Naive thymus-derived CD4-positive, alpha-beta T cell (primary cell): ENCODE data around the gene MALT1. TPM values are rescaled to one million over a fixed set of nuclear protein-coding genes. Genes with fewer than 3 reads are reported as not detected.
A peak's percentile ranks its signal among the peaks of the same experiment; 100 is the strongest.

Experiments
- ATAC-seq: fragments of 150-1000 bp; cut with Tn5 transposase; 2 replicates; pipeline ENCODE4 v1.10.0; 2021; ENCODE audit warnings: mild to moderate bottlenecking, moderate library complexity
- CTCF ChIA-PET: fragments of 350-600 bp; sonication (Branson Sonifier 250); formaldehyde crosslinking; loops from one replicate; lab custom pipeline; 2021; ENCODE audit warnings: antibody characterized with exemption; lab: Charles Lee
- POLR2A ChIA-PET: fragments of 350-600 bp; sonication (Branson Sonifier 250); formaldehyde crosslinking; loops from one replicate; lab custom pipeline; 2021; ENCODE audit warnings: antibody characterized with exemption, inconsistent platforms; lab: Charles Lee
- DNase-seq, 9 donors: peaks; one replicate each; pipeline versions ENCODE4 v3.0.0 to v3.0.0-alpha.2; 2020 to 2022; ENCODE audit warnings: mixed read lengths in 1 of 9
- H3K27ac ChIP-seq: one replicate; pipeline ENCODE4 v1.7.0; 2013; ENCODE audit warnings: mild to moderate bottlenecking, low read depth, low read length, moderate library complexity
- H3K27me3 ChIP-seq, 2 donors: one replicate each; pipeline ENCODE4 v1.7.0; 2013; ENCODE audit warnings: low read length in 2 of 2, mild to moderate bottlenecking in 2 of 2, moderate library complexity in 2 of 2; ENCODE audit not compliant: control insufficient read depth in 2 of 2, insufficient read depth in 2 of 2
- H3K36me3 ChIP-seq, 3 experiments: 1 replicate in 2 of 3; 2 replicates in 1 of 3; pipeline ENCODE4 v1.7.0; 2013; ENCODE audit warnings: low read length in 3 of 3, mild to moderate bottlenecking in 3 of 3, moderate library complexity in 1 of 3; ENCODE audit not compliant: insufficient read depth in 3 of 3, control insufficient read depth in 2 of 3
- H3K4me1 ChIP-seq, 2 donors: one replicate each; pipeline ENCODE4 v1.7.0; 2013; ENCODE audit warnings: low read length in 2 of 2, mild to moderate bottlenecking in 2 of 2, moderate library complexity in 1 of 2; ENCODE audit not compliant: control insufficient read depth in 2 of 2, insufficient read depth in 2 of 2
- H3K4me3 ChIP-seq: 2 replicates; pipeline ENCODE4 v1.7.0; 2013; ENCODE audit warnings: mild to moderate bottlenecking, low read length
- H3K9me3 ChIP-seq, 3 experiments: 1 replicate in 2 of 3; 2 replicates in 1 of 3; pipeline ENCODE4 v1.7.0; 2013; ENCODE audit warnings: low read length in 3 of 3; ENCODE audit not compliant: control insufficient read depth in 2 of 3
- H3K27ac Mint-ChIP-seq, 9 donors: one replicate each; pipeline ENCODE4 v1.8.0; 2020 to 2022; ENCODE audit warnings: mixed read lengths in 9 of 9, mild to moderate bottlenecking in 8 of 9, moderate library complexity in 5 of 9, inconsistent platforms in 2 of 9
- H3K27me3 Mint-ChIP-seq, 5 donors: one replicate each; pipeline ENCODE4 v1.8.0; 2021 to 2022; ENCODE audit warnings: mixed read lengths in 5 of 5, mild to moderate bottlenecking in 1 of 5
- H3K36me3 Mint-ChIP-seq, 5 donors: one replicate each; pipeline ENCODE4 v1.8.0; 2020 to 2022; ENCODE audit warnings: mixed read lengths in 5 of 5, mild to moderate bottlenecking in 3 of 5, inconsistent platforms in 1 of 5
- H3K4me1 Mint-ChIP-seq, 7 donors: one replicate each; pipeline ENCODE4 v1.8.0; 2020 to 2022; ENCODE audit warnings: mixed read lengths in 7 of 7, mild to moderate bottlenecking in 3 of 7, inconsistent platforms in 1 of 7
- H3K4me3 Mint-ChIP-seq, 10 donors: one replicate each; pipeline ENCODE4 v1.8.0; 2020 to 2022; ENCODE audit warnings: mild to moderate bottlenecking in 10 of 10, mixed read lengths in 10 of 10, moderate library complexity in 6 of 10, inconsistent platforms in 2 of 10
- H3K9me3 Mint-ChIP-seq, 11 donors: one replicate each; pipeline ENCODE4 v1.8.0; 2020 to 2022; ENCODE audit warnings: mixed read lengths in 11 of 11, mild to moderate bottlenecking in 4 of 11, inconsistent platforms in 1 of 11, moderate library complexity in 1 of 11
- intact Hi-C, 2 donors: fragments of 100-400 bp; cut with micrococcal nuclease; formaldehyde crosslinking; loops; one replicate each; pipeline ENCODE4 v1.15.1; 2023
- polyA plus RNA-seq, 2 donors: library from polyadenylated mRNA; unstranded; fragments of 300-500 nt; fragmentation: Illumina TruSeq; gene quantifications; one replicate each; pipeline ENCODE4 v1.2.3, GENCODE V29; 2021
- total RNA-seq, 6 experiments: library from RNA in 5 of 6; stranded (reverse) in 5 of 6; gene quantifications; 1 replicate in 5 of 6; 2 replicates in 1 of 6; pipeline ENCODE4 v1.2.3 and lab custom pipeline; 2021 to 2026

The MALT1 gene
- total and polyA plus RNA-seq, 7 experiments from 2014 or later, result 43.8 to 101 (median 67.9) TPM

DNA sequence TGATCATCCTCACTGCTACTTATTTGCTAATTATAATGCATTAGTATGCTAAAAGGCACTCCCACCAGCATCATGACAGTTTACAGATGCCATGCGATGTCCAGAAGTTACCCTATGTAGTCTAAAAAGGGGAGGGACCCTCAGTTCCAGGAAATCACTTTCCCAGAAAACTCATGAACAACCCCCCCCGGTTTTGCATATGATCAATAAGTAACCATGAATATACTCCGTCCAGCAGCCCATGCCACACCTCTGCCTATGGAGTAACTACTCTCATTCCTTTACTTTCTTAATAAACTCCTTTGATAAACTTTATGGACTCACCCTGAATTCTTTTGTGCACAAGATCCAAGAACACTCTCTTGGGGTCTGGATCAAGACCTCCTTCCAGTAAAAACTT, 86.8 kb downstream of the MALT1 start:
- ChIA-PET POLR2A (no interaction called here), CTCF (interaction anchor here (1.2 kb wide), 1 partner anchor 228 kb away, joined by 4 read pairs; no protein-coding TSS in a partner anchor)
- Mint-ChIP-seq H3K27me3 (peaks cover 0 to 12% (median 0%) of the 10 kb centered on the region in 5 donors), H3K9me3 (peaks cover 0 to 2% (median 0%) of the 10 kb centered on the region in 11 donors), H3K27ac (peak overlapping the region in 4 of 9 donors; percentile 6 to 84 (median 54)), H3K36me3 (peaks cover 0 to 8% (median 0%) of the 10 kb centered on the region in 5 donors), H3K4me1 (peaks cover 28 to 73% (median 60%) of the 10 kb centered on the region in 7 donors), H3K4me3 (peak overlapping the region in 1 of 10 donors; percentile 37)
- H3K27ac ChIP-seq, result no peak overlapping the region
- no peak overlapping the region for H3K4me3 ChIP-seq
- DNase-seq, result no peak
- no peaks in the 10 kb centered on the region for H3K9me3 ChIP-seq
- no peaks in the 10 kb centered on the region for H3K27me3 ChIP-seq
- H3K36me3 ChIP-seq, result no peaks in the 10 kb centered on the region
- intact Hi-C loops, result no loop called here
- peaks cover 0 to 30% of the 10 kb centered on the region in 2 donors for H3K4me1 ChIP-seq
- ATAC-seq, result no peak

DNA sequence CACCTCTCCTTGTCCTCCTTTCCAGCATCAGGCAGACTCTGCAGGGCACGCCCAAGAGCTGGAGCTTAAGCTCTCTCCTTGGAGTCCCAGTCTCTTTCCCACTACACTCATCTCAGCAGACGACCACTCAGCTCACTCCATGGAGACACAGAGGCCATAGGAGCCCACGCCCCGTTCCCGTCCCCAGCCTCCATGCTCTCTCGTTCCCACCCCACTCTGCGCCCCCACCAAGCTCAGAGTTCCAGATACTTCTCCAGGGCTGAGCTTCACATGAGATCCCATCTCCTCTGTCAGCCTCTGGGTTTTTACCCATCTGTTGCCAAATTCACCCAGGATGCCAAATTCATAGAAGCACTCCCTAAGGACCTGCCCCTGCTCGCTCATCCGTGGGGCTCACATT, 87.3 kb downstream of the MALT1 start:
- H3K27ac ChIP-seq, result no peak overlapping the region
- no peaks in the 10 kb centered on the region for H3K36me3 ChIP-seq
- peaks cover 0 to 30% of the 10 kb centered on the region in 2 donors for H3K4me1 ChIP-seq
- no peaks in the 10 kb centered on the region for H3K9me3 ChIP-seq
- H3K27me3 ChIP-seq, result no peaks in the 10 kb centered on the region
- Mint-ChIP-seq H3K36me3 (peaks cover 0 to 8% (median 0%) of the 10 kb centered on the region in 5 donors), H3K4me3 (peak overlapping the region in 2 of 10 donors; percentile 21 to 37), H3K9me3 (peaks cover 0 to 2% (median 0%) of the 10 kb centered on the region in 11 donors), H3K27me3 (peaks cover 0 to 16% (median 0%) of the 10 kb centered on the region in 5 donors), H3K4me1 (peaks cover 28 to 77% (median 63%) of the 10 kb centered on the region in 7 donors), H3K27ac (peak overlapping the region in 7 of 9 donors; percentile 6 to 84 (median 43))
- no peak overlapping the region for H3K4me3 ChIP-seq
- DNase-seq, result no peak
- POLR2A ChIA-PET, result no interaction called here
- CTCF ChIA-PET, result interaction anchor here (1.2 kb wide), 1 partner anchor 228 kb away, joined by 4 read pairs; no protein-coding TSS in a partner anchor
- no peak for ATAC-seq
- intact Hi-C loops, result no loop called here

DNA sequence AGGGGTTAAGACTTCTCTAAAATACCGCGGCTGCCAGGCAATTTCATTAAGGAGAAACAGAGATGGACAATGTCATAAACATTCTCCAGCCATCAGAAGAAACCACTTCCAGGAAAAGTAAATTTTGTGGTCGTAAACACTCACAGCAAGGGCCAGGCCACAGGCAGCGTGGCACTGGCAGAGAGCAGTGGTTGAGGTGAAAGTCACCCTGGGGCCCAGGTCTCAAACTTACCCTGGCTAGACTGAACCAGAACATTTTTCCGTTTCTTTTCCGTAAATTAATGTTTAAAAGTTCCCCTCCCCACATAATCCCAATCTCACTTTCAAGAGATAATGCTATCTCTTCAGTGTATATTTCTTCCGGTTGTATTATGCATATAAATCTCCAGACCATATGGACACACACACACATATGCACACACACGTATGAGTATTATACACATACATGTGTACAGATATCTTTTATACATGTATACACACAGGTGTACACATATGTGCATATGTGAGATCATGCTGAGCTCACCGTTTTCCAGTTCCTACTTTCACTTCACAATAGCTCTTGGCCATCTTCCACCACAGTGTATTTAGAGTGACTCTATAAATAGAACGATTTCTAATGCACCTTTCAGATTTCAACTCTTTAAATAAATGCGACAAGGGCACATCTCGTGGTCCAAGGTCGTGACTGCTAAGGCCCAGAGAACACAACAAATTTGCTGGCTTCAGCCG, 90.1 kb downstream of the MALT1 start:
- Histone ChIP-seq H3K4me3 (no peak overlapping the region), H3K4me1 (peaks cover 6 to 15% of the 10 kb centered on the region in 2 donors), H3K9me3 (no peaks in the 10 kb centered on the region), H3K27me3 (peaks cover 0 to 6% of the 10 kb centered on the region in 2 donors), H3K27ac (no peak overlapping the region), H3K36me3 (no peaks in the 10 kb centered on the region)
- peaks cover 0 to 3% (median 0%) of the 10 kb centered on the region in 11 donors for H3K9me3 Mint-ChIP-seq
- H3K36me3 Mint-ChIP-seq, result peaks cover 0 to 3% (median 0%) of the 10 kb centered on the region in 5 donors
- ChIA-PET POLR2A (interaction anchor here (1.0 to 1.1 kb wide), 2 partner anchors 233 to 240 kb away, joined by 3 to 5 read pairs; no protein-coding TSS in a partner anchor), CTCF (interaction anchor here (0.6 to 6.9 kb wide), 3 partner anchors 227 to 232 kb away, joined by 3 to 148 read pairs (median 4); no protein-coding TSS in a partner anchor)
- peaks cover 16 to 56% (median 45%) of the 10 kb centered on the region in 7 donors for H3K4me1 Mint-ChIP-seq
- DNase-seq, result peak in 1 of 9 donors; percentile 4
- H3K27me3 Mint-ChIP-seq, result peaks cover 8 to 36% (median 17%) of the 10 kb centered on the region in 5 donors
- peak overlapping the region in 3 of 10 donors; percentile 0 to 69 (median 36) for H3K4me3 Mint-ChIP-seq
- intact Hi-C loops, result loop anchor here (5.0 to 10.0 kb wide), 4 partner anchors 44 to 437 kb away; no protein-coding TSS in a partner anchor
- H3K27ac Mint-ChIP-seq, result peak overlapping the region in 1 of 9 donors; percentile 65
- ATAC-seq, result no peak

DNA sequence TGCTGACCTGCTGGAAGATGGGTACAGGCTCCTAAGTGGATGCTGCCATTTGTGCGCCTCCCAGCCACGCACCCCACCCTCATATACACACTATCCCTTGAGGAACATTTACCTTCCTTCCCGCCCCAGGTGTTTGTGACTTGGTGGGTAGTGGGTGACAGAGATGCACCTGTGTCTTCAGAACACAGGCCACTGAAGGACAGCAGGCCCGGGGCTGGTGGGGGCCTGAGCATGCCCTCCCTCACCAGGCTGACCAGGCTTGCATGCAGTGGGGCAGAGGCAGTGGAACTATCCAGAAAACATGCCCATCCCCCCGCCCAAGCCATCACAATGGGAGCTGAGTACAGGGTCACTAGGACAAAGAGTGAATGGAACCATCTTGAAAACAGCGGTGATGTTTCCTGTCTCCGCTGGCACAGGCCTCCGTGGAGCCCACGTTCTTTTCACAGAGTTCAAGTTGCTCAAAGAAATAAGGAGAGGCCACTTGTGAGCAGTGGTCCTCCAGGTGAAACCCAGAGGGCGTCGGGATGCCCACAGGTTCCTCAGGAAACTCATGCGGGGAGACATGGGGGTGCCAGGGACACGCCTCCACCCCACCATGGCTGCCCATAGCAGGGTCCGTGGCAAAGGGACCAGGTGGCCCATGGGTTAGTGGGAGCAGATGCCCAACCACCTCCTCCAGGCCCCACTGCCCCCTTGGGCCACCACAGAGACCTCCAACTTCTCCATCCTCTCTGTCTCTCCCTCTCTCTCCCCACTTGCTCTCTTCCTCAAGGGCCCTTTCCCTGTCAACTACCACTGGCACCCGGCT, 90.9 kb downstream of the MALT1 start:
- no peak overlapping the region for H3K27ac Mint-ChIP-seq
- H3K36me3 ChIP-seq, result no peaks in the 10 kb centered on the region
- POLR2A ChIA-PET, result interaction anchor here (1.1 kb wide), 1 partner anchor 234 kb away, joined by 3 read pairs; no protein-coding TSS in a partner anchor
- intact Hi-C loops, result loop anchor here (5.0 to 10.0 kb wide), 4 partner anchors 45 to 437 kb away; no protein-coding TSS in a partner anchor
- H3K4me3 Mint-ChIP-seq, result no peak overlapping the region
- ATAC-seq, result no peak
- H3K4me3 ChIP-seq, result no peak overlapping the region
- H3K9me3 Mint-ChIP-seq, result peaks cover 0 to 3% (median 0%) of the 10 kb centered on the region in 11 donors
- no peaks in the 10 kb centered on the region for H3K9me3 ChIP-seq
- no peaks in the 10 kb centered on the region for H3K36me3 Mint-ChIP-seq
- peak in 1 of 9 donors; percentile 15 for DNase-seq
- no peak overlapping the region for H3K27ac ChIP-seq
- peaks cover 16 to 43% (median 24%) of the 10 kb centered on the region in 5 donors for H3K27me3 Mint-ChIP-seq
- CTCF ChIA-PET, result interaction anchor here (0.6 to 6.9 kb wide), 5 partner anchors 13 to 238 kb away, joined by 3 to 148 read pairs (median 14); no protein-coding TSS in a partner anchor
- H3K4me1 Mint-ChIP-seq, result peaks cover 14 to 48% (median 37%) of the 10 kb centered on the region in 7 donors
- peaks cover 6 to 9% of the 10 kb centered on the region in 2 donors for H3K4me1 ChIP-seq
- peaks cover 0 to 6% of the 10 kb centered on the region in 2 donors for H3K27me3 ChIP-seq

DNA sequence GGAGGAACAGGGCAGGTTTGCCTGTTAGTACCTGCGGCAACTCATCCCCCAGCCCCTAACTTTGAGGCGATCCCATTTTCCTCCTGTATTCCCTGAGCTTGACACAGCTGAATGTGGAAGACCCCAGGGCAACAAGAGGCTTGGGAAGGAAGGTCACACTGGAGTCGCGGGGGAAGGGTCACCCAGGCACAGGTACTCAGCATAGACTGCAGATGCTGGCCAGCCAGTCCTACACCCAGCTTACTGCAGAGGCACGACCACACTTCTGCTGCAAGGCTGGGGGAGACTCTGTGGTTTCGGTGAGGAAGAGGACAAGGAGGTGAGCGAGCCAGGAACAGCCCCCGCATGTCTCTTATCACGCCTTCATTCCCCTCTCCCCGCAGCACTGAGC, 91.5 kb downstream of the MALT1 start:
- Histone ChIP-seq H3K36me3 (no peaks in the 10 kb centered on the region), H3K4me1 (peaks cover 6 to 9% of the 10 kb centered on the region in 2 donors), H3K9me3 (no peaks in the 10 kb centered on the region), H3K27ac (no peak overlapping the region), H3K27me3 (peaks cover 0 to 6% of the 10 kb centered on the region in 2 donors), H3K4me3 (no peak overlapping the region)
- Mint-ChIP-seq H3K9me3 (peaks cover 0 to 3% (median 0%) of the 10 kb centered on the region in 11 donors), H3K4me1 (peaks cover 14 to 45% (median 33%) of the 10 kb centered on the region in 7 donors), H3K4me3 (no peak overlapping the region), H3K27me3 (peaks cover 20 to 48% (median 28%) of the 10 kb centered on the region in 5 donors), H3K36me3 (no peaks in the 10 kb centered on the region), H3K27ac (no peak overlapping the region)
- ATAC-seq, result no peak
- intact Hi-C loops, result loop anchor here (5.0 to 10.0 kb wide), 4 partner anchors 45 to 438 kb away; no protein-coding TSS in a partner anchor
- no peak for DNase-seq
- POLR2A ChIA-PET, result interaction anchor here (1.1 to 1.4 kb wide), 2 partner anchors 91 to 235 kb away, joined by 3 to 5 read pairs; no protein-coding TSS in a partner anchor
- CTCF ChIA-PET, result interaction anchor here (0.7 to 6.9 kb wide), 17 partner anchors 11 to 454 kb away, joined by 3 to 148 read pairs (median 6); partner anchors contain the start of gene MALT1
